Smooth muscle cell (in vitro differentiated cells): ENCODE results near the gene IL12RB2. TPM values are rescaled to one million over a fixed set of nuclear protein-coding genes. Genes with fewer than 3 reads are reported as not detected.
A peak's percentile ranks its signal among the peaks of the same experiment; 100 is the strongest.

Experiments
- DNase-seq: peaks from one replicate; lab custom pipeline; 2025; ENCODE audit not compliant: unreplicated experiment; lab: John Stamatoyannopoulos, UW
- H2AFZ ChIP-seq: fragments of 200-600 bp; sonication (generic); 2 replicates; pipeline ENCODE4 v1.6.0; 2016; ENCODE audit warnings: antibody characterized with exemption, low read depth, mild to moderate bottlenecking
- H3F3A ChIP-seq: fragments of 200-600 bp; sonication (generic); 2 replicates; pipeline ENCODE4 v1.6.0; 2017; ENCODE audit warnings: antibody characterized with exemption, low read depth
- H3K27ac ChIP-seq: fragments of 200-600 bp; sonication (generic); 2 replicates; pipeline ENCODE4 v1.5.1; 2016; ENCODE audit warnings: low read depth, mild to moderate bottlenecking
- H3K27me3 ChIP-seq: fragments of 200-600 bp; sonication (generic); 2 replicates; pipeline ENCODE4 v1.6.1; 2016; ENCODE audit warnings: low read depth, mild to moderate bottlenecking
- H3K36me3 ChIP-seq: fragments of 200-600 bp; sonication (generic); 2 replicates; pipeline ENCODE4 v1.5.1; 2016; ENCODE audit warnings: low read depth
- H3K4me1 ChIP-seq: fragments of 200-600 bp; sonication (generic); 2 replicates; pipeline ENCODE4 v1.5.1; 2016; ENCODE audit warnings: low read depth
- H3K4me2 ChIP-seq: fragments of 200-600 bp; sonication (generic); 2 replicates; pipeline ENCODE4 v1.6.0; 2016; ENCODE audit warnings: mild to moderate bottlenecking
- H3K4me3 ChIP-seq: fragments of 200-600 bp; sonication (generic); 2 replicates; pipeline ENCODE4 v1.5.1; 2016; ENCODE audit warnings: mild to moderate bottlenecking
- H3K79me2 ChIP-seq: fragments of 200-600 bp; sonication (generic); 2 replicates; pipeline ENCODE4 v1.6.0; 2016; ENCODE audit warnings: low read depth, mild to moderate bottlenecking
- H3K9ac ChIP-seq: fragments of 200-600 bp; sonication (generic); 2 replicates; pipeline ENCODE4 v1.6.0; 2016; ENCODE audit warnings: low read depth
- H3K9me3 ChIP-seq: fragments of 200-600 bp; sonication (generic); replicated peaks from 2 replicates; pipeline ENCODE4 v1.5.1; 2016; ENCODE audit warnings: low read depth
- H4K20me1 ChIP-seq: fragments of 200-600 bp; sonication (generic); 2 replicates; pipeline ENCODE4 v1.6.0; 2016; ENCODE audit warnings: low read depth
- WGBS: methylation state at CpG from one replicate; pipeline ENCODE4 v1.1.7; 2016; ENCODE audit warnings: low lambda C conversion rate; 5-methylcytosine and 5-hydroxymethylcytosine counted together
- polyA plus RNA-seq: library from polyadenylated mRNA; unstranded; fragments of >200 nt; fragmentation: Nextera tagmentation; extraction: Ambion mirVana; gene quantifications from 2 replicates; pipeline ENCODE4 v1.2.1, GENCODE V29; 2016
- total RNA-seq: library from RNA; depleted of rRNA; stranded (reverse); fragments of >200 nt; gene quantifications from 2 replicates; pipeline ENCODE4 v1.2.3, GENCODE V29; 2014
- TF ChIP-seq, protein P1 (sequence below): fragments of 200-600 bp; sonication (generic); IDR thresholded peaks from 2 replicates; pipeline ENCODE4 v1.5.1; 2017; ENCODE audit warnings: borderline replicate concordance, mild to moderate bottlenecking, antibody characterized with exemption; ENCODE audit not compliant: insufficient read depth, poor library complexity, severe bottlenecking

Gene IL12RB2
- total and polyA plus RNA-seq, 2 experiments from 2014 or later = not detected

DNA sequence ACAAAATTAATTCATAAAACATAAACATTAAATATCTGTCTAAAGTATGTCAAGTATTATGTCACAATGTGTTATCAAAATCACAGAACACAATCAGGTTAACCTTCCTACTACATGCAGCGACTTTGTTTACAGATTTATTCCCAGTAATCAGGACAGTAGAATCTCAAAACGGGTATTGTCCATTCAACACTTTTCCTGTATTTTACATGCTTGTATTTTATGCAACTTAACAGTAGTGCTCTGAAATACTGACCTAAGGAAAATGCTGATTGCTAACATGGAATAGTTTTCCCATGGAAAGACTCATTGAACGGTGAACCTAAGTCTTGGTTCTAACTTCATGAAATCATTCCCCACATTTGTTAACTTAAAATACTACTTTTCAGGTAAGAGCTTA lies 120.3 kb downstream of the IL12RB2 start:
- Histone ChIP-seq H3K4me1 (peaks cover 30% of the 10 kb centered on the region), H3K9ac (peak overlapping the region; percentile 90), H2AFZ (no peak overlapping the region), H3K9me3 (no peaks in the 10 kb centered on the region), H3K27me3 (no peaks in the 10 kb centered on the region), H3K4me2 (peak overlapping the region; percentile 98), H3K79me2 (peaks cover 71% of the 10 kb centered on the region), H3K27ac (no peak overlapping the region), H3K4me3 (peak overlapping the region; percentile 96), H3K36me3 (peaks cover 26% of the 10 kb centered on the region), H3F3A (peaks cover 8% of the 10 kb centered on the region), H4K20me1 (peaks cover 69% of the 10 kb centered on the region)
- DNase-seq = no peak
- TF ChIP-seq, protein P1, sequence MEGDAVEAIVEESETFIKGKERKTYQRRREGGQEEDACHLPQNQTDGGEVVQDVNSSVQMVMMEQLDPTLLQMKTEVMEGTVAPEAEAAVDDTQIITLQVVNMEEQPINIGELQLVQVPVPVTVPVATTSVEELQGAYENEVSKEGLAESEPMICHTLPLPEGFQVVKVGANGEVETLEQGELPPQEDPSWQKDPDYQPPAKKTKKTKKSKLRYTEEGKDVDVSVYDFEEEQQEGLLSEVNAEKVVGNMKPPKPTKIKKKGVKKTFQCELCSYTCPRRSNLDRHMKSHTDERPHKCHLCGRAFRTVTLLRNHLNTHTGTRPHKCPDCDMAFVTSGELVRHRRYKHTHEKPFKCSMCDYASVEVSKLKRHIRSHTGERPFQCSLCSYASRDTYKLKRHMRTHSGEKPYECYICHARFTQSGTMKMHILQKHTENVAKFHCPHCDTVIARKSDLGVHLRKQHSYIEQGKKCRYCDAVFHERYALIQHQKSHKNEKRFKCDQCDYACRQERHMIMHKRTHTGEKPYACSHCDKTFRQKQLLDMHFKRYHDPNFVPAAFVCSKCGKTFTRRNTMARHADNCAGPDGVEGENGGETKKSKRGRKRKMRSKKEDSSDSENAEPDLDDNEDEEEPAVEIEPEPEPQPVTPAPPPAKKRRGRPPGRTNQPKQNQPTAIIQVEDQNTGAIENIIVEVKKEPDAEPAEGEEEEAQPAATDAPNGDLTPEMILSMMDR = no peak
- 9% methylated on average over 3 of the region's 3 CpGs for WGBS

DNA sequence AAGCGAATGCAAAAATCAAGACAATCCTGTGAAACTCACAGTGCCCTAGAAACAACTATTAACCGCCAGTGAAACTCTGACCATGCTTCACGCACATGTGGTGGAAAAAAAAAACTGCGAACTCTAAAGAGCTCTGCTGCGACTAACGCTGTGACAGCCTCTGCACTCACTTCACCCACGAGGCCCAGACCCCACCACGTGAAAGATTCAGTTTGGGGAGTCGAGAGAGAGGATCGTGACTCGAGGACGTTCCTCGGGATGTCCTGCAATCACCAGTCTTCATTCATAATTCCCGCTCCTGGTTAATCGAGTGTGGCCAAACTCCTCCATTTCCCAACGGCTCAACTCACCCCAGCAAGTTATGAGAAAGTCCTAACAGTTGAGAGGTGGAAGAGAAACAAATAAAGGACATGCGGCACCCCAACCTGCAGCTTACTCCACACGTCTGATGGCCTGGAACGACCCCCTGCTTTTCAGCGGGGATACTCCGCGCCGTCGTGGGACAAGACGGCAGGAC lies 121.4 kb downstream of the IL12RB2 start:
- Histone ChIP-seq H3K27me3 (no peaks in the 10 kb centered on the region), H3K4me2 (peak overlapping the region; percentile 98), H3K4me3 (peak overlapping the region; percentile 96), H3K9me3 (no peaks in the 10 kb centered on the region), H3K27ac (no peak overlapping the region), H3F3A (peaks cover 8% of the 10 kb centered on the region), H3K36me3 (peaks cover 19% of the 10 kb centered on the region), H3K4me1 (peaks cover 30% of the 10 kb centered on the region), H2AFZ (no peak overlapping the region), H3K9ac (peak overlapping the region; percentile 90), H4K20me1 (peaks cover 58% of the 10 kb centered on the region), H3K79me2 (peaks cover 61% of the 10 kb centered on the region)
- WGBS = under 1% methylated on average over 25 of the region's 25 CpGs
- TF ChIP-seq, protein P1 = no peak
- no peak for DNase-seq

DNA sequence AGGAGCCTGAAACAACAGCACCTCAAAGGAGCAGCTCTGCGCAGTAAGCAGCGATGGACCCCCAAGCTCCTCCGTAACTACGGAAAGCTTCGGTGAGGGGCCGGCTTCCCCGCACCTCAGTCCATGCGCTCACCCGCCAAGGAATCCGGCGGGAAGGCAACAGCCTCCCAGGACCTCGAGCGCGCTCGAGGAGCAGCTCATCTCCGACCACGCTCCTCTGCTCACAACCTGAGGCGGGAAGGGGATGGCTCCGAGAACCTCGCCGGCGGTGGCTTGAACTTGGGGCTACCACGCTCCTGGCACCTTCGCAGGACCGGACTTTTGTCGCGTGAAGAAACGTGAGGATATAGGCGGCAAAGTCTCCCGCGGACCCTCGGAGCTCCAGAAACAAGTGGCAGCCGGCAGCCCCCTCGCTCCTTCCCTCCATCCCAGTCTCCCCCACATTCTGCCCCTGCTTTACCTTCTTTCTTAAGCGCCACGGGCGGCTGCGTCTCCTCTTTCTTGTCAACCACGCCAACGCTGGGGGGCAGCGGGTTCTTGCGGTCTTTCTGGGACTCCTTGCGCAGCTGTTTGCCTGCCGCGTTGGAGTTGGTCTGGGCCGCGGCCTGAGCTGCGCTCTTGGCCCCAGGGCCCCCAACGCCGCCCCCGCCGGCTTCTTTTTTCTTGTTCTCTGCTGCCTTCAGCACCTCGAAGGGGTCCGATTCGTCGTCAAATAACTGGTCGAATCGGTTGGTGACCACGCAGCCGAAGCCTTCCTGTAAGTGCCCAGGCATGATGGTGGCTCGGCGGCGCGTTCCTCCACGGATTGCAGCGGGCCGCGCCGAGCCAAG lies 122.1 kb downstream of the IL12RB2 start:
- H3K4me1 ChIP-seq = peaks cover 30% of the 10 kb centered on the region
- no peaks in the 10 kb centered on the region for H3K9me3 ChIP-seq
- H3K36me3 ChIP-seq = peaks cover 13% of the 10 kb centered on the region
- peak overlapping the region; percentile 90 for H3K9ac ChIP-seq
- H3K4me2 ChIP-seq = peak overlapping the region; percentile 98
- H3K27ac ChIP-seq = peak overlapping the region; percentile 54
- no peaks in the 10 kb centered on the region for H3K27me3 ChIP-seq
- H4K20me1 ChIP-seq = peaks cover 51% of the 10 kb centered on the region
- whole genome bisulfite sequencing = under 1% methylated on average over 69 of the region's 69 CpGs
- TF ChIP-seq, protein P1 = no peak
- H3F3A ChIP-seq = peaks cover 8% of the 10 kb centered on the region
- DNase-seq = no peak
- peak overlapping the region; percentile 91 for H2AFZ ChIP-seq
- peaks cover 55% of the 10 kb centered on the region for H3K79me2 ChIP-seq
- H3K4me3 ChIP-seq = peak overlapping the region; percentile 96
